CD14-positive monocyte (primary cell): ENCODE results near the gene TWNK. TPM values are rescaled to one million over a fixed set of nuclear protein-coding genes. Genes with fewer than 3 reads are reported as not detected.

Experiments used
- DNase-seq, 3 donors: peaks; one replicate each; pipeline ENCODE4 v3.0.0-alpha.2; 2011 to 2022
- H2AFZ ChIP-seq: 2 replicates; pipeline ENCODE4 v1.6.0; 2012; ENCODE audit warnings: mild to moderate bottlenecking, low read depth, low read length, inconsistent platforms; ENCODE audit not compliant: insufficient read depth, poor library complexity, severe bottlenecking
- H3K27ac ChIP-seq, 2 donors: 1 replicate in 1 of 2; 2 replicates in 1 of 2; pipeline ENCODE4 v1.5.1; 2012 to 2013; ENCODE audit warnings: low read length in 2 of 2, control low read depth in 1 of 2, inconsistent platforms in 1 of 2, low read depth in 1 of 2, mild to moderate bottlenecking in 1 of 2
- H3K27me3 ChIP-seq, 2 donors: one replicate each; pipeline versions ENCODE4 v1.6.0 to v1.6.1; 2011 to 2013; ENCODE audit warnings: low read length in 2 of 2; ENCODE audit not compliant: control insufficient read depth in 2 of 2, insufficient read depth in 2 of 2
- H3K36me3 ChIP-seq, 2 donors: replicated peaks in 1 of 2; 1 replicate in 1 of 2; 2 replicates in 1 of 2; pipeline versions ENCODE4 v1.5.1 to v1.6.1; 2012 to 2013; ENCODE audit warnings: low read length in 2 of 2, control low read depth in 1 of 2, inconsistent platforms in 1 of 2, mild to moderate bottlenecking in 1 of 2; ENCODE audit not compliant: insufficient read depth in 2 of 2, control insufficient read depth in 1 of 2
- H3K4me1 ChIP-seq, 2 donors: 1 replicate in 1 of 2; 2 replicates in 1 of 2; pipeline versions ENCODE4 v1.5.1 to v1.6.1; 2012 to 2013; ENCODE audit warnings: low read length in 2 of 2, control low read depth in 1 of 2, inconsistent platforms in 1 of 2, mild to moderate bottlenecking in 1 of 2, moderate library complexity in 1 of 2; ENCODE audit not compliant: insufficient read depth in 2 of 2, control insufficient read depth in 1 of 2
- H3K4me2 ChIP-seq: replicated peaks from 2 replicates; pipeline ENCODE3; 2012; ENCODE audit warnings: low read length, moderate library complexity, mild to moderate bottlenecking; ENCODE audit not compliant: poor library complexity, severe bottlenecking; ENCODE audit errors: extremely low read depth
- H3K4me3 ChIP-seq, 3 experiments: fragments of 200-600 bp in 1 of 3; sonication (generic) in 1 of 3; replicated peaks in 1 of 3; 1 replicate in 2 of 3; 2 replicates in 1 of 3; pipeline ENCODE4 v1.5.1; 2011 to 2013; ENCODE audit warnings: low read length in 3 of 3, mild to moderate bottlenecking in 3 of 3, control low read depth in 2 of 3, low read depth in 2 of 3, inconsistent platforms in 1 of 3, moderate library complexity in 1 of 3
- H3K79me2 ChIP-seq: 2 replicates; pipeline ENCODE4 v1.6.0; 2012; ENCODE audit warnings: mild to moderate bottlenecking, control low read depth, inconsistent platforms, low read length, moderate library complexity; ENCODE audit not compliant: insufficient read depth
- H3K9ac ChIP-seq: 2 replicates; pipeline ENCODE4 v1.6.0; 2017; ENCODE audit warnings: low read length, mild to moderate bottlenecking; ENCODE audit not compliant: insufficient read depth, poor library complexity, severe bottlenecking
- H3K9me3 ChIP-seq, 2 donors: replicated peaks in 1 of 2; 1 replicate in 1 of 2; 2 replicates in 1 of 2; pipeline versions ENCODE4 v1.5.1 to v1.6.1; 2012 to 2013; ENCODE audit warnings: low read length in 2 of 2, control low read depth in 1 of 2; ENCODE audit not compliant: control insufficient read depth in 1 of 2, insufficient read depth in 1 of 2
- H4K20me1 ChIP-seq: 2 replicates; pipeline ENCODE4 v1.6.0; 2012; ENCODE audit warnings: mild to moderate bottlenecking, low read length, control low read depth, moderate library complexity; ENCODE audit not compliant: insufficient read depth
- H3K27ac Mint-ChIP-seq, 7 donors: one replicate each; pipeline ENCODE4 v1.8.0; 2020; ENCODE audit warnings: mild to moderate bottlenecking in 7 of 7, mixed read lengths in 7 of 7, moderate library complexity in 6 of 7, inconsistent platforms in 2 of 7
- H3K27me3 Mint-ChIP-seq, 3 donors: one replicate each; pipeline ENCODE4 v1.8.0; 2021 to 2022; ENCODE audit warnings: low read depth in 3 of 3, mild to moderate bottlenecking in 3 of 3, mixed read lengths in 3 of 3, moderate library complexity in 3 of 3, inconsistent platforms in 1 of 3
- H3K36me3 Mint-ChIP-seq, 2 donors: one replicate each; pipeline ENCODE4 v1.8.0; 2020; ENCODE audit warnings: mixed read lengths in 2 of 2, inconsistent platforms in 1 of 2, mild to moderate bottlenecking in 1 of 2
- H3K4me1 Mint-ChIP-seq: one replicate; pipeline ENCODE4 v1.8.0; 2020; ENCODE audit warnings: mild to moderate bottlenecking, mixed read lengths
- H3K4me3 Mint-ChIP-seq, 2 donors: one replicate each; pipeline ENCODE4 v1.8.0; 2020; ENCODE audit warnings: mild to moderate bottlenecking in 2 of 2, mixed read lengths in 2 of 2, moderate library complexity in 1 of 2
- H3K9me3 Mint-ChIP-seq, 7 donors: one replicate each; pipeline ENCODE4 v1.8.0; 2020 to 2022; ENCODE audit warnings: mixed read lengths in 7 of 7, mild to moderate bottlenecking in 6 of 7, moderate library complexity in 6 of 7, inconsistent platforms in 2 of 7
- WGBS: methylation state at CpG from one replicate; pipeline ENCODE4 v1.1.5; 2013; ENCODE audit warnings: missing lambda C conversion rate; ENCODE audit not compliant: insufficient coverage; 5-methylcytosine and 5-hydroxymethylcytosine counted together
- intact Hi-C, 2 donors: fragments of 100-400 bp; cut with micrococcal nuclease; formaldehyde crosslinking; loops; one replicate each; pipeline versions ENCODE4 v1.15.0 to v1.15.1; 2023
- polyA plus RNA-seq, 3 donors: library from polyadenylated mRNA; depleted of rRNA in 1 of 3; unstranded in 2 of 3; stranded (reverse) in 1 of 3; fragments of 300-500 nt in 2 of 3; fragments of >200 nt in 1 of 3; fragmentation: Illumina TruSeq in 2 of 3; gene quantifications; 1 replicate in 2 of 3; 2 replicates in 1 of 3; pipeline ENCODE4 v1.2.3, GENCODE V29; 2012 to 2021
- TF ChIP-seq, protein P1 (sequence below): fragments of 200-600 bp; IDR thresholded peaks from one replicate; pipeline ENCODE4 v1.8.0; 2022; ENCODE audit warnings: antibody characterized with exemption, mild to moderate bottlenecking

The TWNK gene
- polyA plus RNA-seq, 3 donors: 0.31 to 1.2 (median 0.69) TPM

DNA sequence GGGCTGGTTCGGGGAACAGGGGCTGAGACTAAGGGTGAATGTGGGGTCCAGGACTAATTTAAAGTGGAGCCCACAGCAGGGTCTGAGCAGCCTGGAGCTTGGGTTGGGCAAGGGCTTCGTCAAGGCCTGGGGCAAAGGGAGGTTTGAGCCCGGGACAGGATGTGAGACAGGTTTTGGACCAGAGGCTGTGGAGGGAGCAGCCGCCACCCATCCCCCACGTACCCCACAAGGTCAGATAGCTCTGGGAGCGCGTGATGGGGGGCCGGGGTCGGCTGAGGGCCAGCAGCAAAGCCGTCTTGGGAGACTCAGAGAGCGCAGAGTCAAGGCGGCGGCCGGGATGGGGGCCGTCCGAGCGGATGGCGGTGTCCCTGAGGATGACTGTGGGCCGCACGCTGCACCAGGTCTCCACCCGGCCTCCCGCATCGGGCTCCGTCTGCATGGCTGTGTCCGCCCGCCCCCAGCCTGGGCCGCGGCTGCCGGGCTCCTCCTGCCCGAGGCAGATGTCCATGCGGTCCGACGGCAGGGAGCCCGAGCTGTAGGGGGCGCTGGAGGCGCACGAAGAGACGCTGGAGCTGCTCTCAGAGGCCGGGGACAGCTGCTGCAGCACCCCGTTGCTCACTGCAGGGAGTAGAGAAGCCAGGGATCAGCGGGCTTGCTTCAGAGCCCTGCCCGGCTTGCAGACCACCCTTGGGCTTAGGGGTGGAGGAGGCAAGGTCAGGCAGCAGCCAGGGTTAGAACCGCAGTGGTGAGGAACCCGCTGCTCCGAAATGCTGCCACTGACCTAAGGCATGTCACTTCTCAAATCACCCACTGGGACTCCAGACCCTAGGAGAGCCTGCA lies 31.5 kb downstream of the TWNK start:
- no peaks in the 10 kb centered on the region for H3K36me3 Mint-ChIP-seq
- Histone ChIP-seq H2AFZ (peak overlapping the region; percentile 56), H3K9ac (peak overlapping the region; percentile 35), H3K79me2 (no peaks in the 10 kb centered on the region), H3K36me3 (no peaks in the 10 kb centered on the region), H3K4me1 (peaks cover 18 to 26% of the 10 kb centered on the region in 2 donors), H3K9me3 (no peaks in the 10 kb centered on the region), H3K4me3 (peak overlapping the region in 1 of 3 experiments; percentile 49), H3K27ac (peak overlapping the region; percentile 0 to 38), H3K4me2 (peak overlapping the region; percentile 68), H3K27me3 (peaks cover 0 to 5% of the 10 kb centered on the region in 2 donors), H4K20me1 (no peaks in the 10 kb centered on the region)
- H3K4me1 Mint-ChIP-seq: peaks cover 33% of the 10 kb centered on the region
- peak; percentile 68 to 78 (median 74) for DNase-seq
- H3K9me3 Mint-ChIP-seq: peaks cover 0 to 3% (median 0%) of the 10 kb centered on the region in 7 donors
- H3K4me3 Mint-ChIP-seq: peak overlapping the region; percentile 65 to 80
- intact Hi-C loops: no loop called here
- 20% methylated on average over 37 of the region's 45 CpGs for WGBS
- H3K27me3 Mint-ChIP-seq: peaks cover 18 to 28% (median 24%) of the 10 kb centered on the region in 3 donors
- TF ChIP-seq, protein P1, sequence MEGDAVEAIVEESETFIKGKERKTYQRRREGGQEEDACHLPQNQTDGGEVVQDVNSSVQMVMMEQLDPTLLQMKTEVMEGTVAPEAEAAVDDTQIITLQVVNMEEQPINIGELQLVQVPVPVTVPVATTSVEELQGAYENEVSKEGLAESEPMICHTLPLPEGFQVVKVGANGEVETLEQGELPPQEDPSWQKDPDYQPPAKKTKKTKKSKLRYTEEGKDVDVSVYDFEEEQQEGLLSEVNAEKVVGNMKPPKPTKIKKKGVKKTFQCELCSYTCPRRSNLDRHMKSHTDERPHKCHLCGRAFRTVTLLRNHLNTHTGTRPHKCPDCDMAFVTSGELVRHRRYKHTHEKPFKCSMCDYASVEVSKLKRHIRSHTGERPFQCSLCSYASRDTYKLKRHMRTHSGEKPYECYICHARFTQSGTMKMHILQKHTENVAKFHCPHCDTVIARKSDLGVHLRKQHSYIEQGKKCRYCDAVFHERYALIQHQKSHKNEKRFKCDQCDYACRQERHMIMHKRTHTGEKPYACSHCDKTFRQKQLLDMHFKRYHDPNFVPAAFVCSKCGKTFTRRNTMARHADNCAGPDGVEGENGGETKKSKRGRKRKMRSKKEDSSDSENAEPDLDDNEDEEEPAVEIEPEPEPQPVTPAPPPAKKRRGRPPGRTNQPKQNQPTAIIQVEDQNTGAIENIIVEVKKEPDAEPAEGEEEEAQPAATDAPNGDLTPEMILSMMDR: peak; percentile 94
- H3K27ac Mint-ChIP-seq: peak overlapping the region in 6 of 7 donors; percentile 44 to 86 (median 77)

DNA sequence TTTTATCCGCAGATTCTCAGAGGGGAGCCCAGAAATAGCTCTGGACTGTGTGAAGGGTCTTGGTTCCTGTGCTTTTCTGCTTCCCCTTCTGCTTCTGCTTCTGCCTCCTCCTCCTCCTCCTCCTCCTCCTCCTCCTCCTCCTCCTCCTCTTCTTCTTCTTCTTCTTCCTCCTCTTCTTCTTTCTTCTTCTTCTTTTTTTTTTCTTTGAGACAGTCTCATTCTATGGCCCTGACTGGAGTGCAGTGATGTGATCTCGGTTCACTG lies 32.0 kb downstream of the TWNK start:
- Histone ChIP-seq H3K9ac (peak overlapping the region; percentile 35), H3K4me2 (peak overlapping the region; percentile 68), H3K9me3 (no peaks in the 10 kb centered on the region), H3K36me3 (no peaks in the 10 kb centered on the region), H4K20me1 (no peaks in the 10 kb centered on the region), H3K27ac (no peak overlapping the region), H3K27me3 (peaks cover 0 to 5% of the 10 kb centered on the region in 2 donors), H2AFZ (peak overlapping the region; percentile 56), H3K4me3 (peak overlapping the region in 1 of 3 experiments; percentile 49), H3K79me2 (no peaks in the 10 kb centered on the region), H3K4me1 (peaks cover 18 to 26% of the 10 kb centered on the region in 2 donors)
- peaks cover 18 to 25% (median 21%) of the 10 kb centered on the region in 3 donors for H3K27me3 Mint-ChIP-seq
- intact Hi-C loops: no loop called here
- TF ChIP-seq, protein P1: no peak
- peak overlapping the region; percentile 53 to 69 for H3K4me3 Mint-ChIP-seq
- DNase-seq: peak in 1 of 3 donors; percentile 21
- H3K36me3 Mint-ChIP-seq: no peaks in the 10 kb centered on the region
- H3K9me3 Mint-ChIP-seq: peaks cover 0 to 3% (median 0%) of the 10 kb centered on the region in 7 donors
- WGBS: no CpG with 5 or more reads among the region's 2 CpGs
- peak overlapping the region in 1 of 7 donors; percentile 73 for H3K27ac Mint-ChIP-seq
- peaks cover 31% of the 10 kb centered on the region for H3K4me1 Mint-ChIP-seq
